HG03159 (cell line): ENCODE measurements around the gene DYNC1LI1.
"Not testable (repeated sequence)": the region's sequence is repeated elsewhere in the genome, so short reads cannot be mapped to it uniquely, and the experiment has no call there.

Experiments
- ATAC-seq: cut with Tn5 transposase; IDR thresholded peaks from one replicate; pipeline ENCODE4 v1.9.1; 2021; ENCODE audit warnings: mild to moderate bottlenecking, moderate library complexity; ENCODE audit not compliant: unreplicated experiment

Gene DYNC1LI1

GRCh38 chr3:32584660-32585059 lies 14.0 kb upstream of the DYNC1LI1 start:
- no peak for ATAC-seq

DNA sequence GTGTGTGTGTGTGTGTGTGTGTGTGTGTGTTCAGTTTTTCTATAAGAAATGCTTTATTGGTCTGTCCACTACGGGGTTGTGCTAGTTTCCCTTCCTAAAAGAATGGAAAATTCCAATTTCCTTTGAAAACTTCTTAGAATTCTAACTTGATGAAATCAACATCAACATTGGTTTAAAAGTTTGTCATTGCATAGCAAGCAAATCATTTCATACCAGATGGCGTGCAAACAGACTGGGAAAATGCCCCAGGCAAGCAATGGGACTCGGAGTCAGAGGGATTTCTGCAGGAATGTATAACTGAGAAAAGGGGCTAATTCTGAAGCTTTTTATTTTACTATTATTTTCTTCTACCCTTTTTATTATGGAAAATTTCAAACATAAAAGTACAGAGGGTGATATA lies 13.1 kb upstream of the DYNC1LI1 start:
- no peak for ATAC-seq

DNA sequence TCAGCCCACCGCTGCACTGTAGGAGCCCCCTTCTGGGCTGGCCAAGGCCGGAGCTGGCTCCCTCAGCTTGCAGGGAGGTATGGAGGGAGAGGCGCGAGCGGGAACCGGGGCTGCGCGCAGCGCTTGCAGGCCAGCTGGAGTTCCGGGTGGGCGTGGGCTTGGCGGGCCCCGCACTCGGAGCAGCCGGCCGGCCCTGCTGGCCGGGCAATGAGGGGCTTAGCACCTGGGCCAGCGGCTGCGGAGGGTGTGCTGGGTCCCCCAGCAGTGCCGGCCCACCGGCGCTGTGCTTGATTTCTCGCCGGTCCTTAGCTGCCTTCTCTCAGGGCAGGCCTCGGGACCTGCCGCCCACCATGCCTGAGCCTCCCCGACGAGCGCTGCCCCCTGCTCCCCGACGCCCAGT lies 8.0 kb upstream of the DYNC1LI1 start:
- ATAC-seq, result not testable (repeated sequence)

- ATAC-seq, result peak; percentile 91
These were observed 7.2 kb upstream of the DYNC1LI1 start for GRCh38 chr3:32577581-32578556.

- no peak for ATAC-seq
These were observed 6.5 kb upstream of the DYNC1LI1 start for GRCh38 chr3:32577174-32577573.

- ATAC-seq, result no peak
These were observed 4.9 kb upstream of the DYNC1LI1 start for GRCh38 chr3:32575451-32576113.

DNA sequence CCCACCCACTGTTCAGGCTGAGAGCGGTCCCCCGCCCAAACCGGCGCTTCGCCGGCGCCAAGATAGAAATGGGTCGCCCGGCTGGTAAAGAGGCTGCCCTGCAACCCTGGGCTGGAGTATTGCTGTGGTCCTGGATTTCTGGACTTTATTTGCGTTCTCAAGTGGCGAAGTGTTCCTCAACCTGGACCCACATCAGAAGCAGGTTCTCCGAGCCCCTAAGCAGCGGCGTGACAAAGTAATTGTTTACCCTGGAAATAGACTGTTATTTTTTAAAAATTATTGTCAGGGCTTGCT lies 481 bp upstream of the DYNC1LI1 start:
- ATAC-seq, result peak; percentile 42

GRCh38 chr3:32569540-32570420 lies 878 bp downstream of the DYNC1LI1 start:
- ATAC-seq, result peak; percentile 38

- ATAC-seq, result no peak
These were observed 1.7 kb downstream of the DYNC1LI1 start for GRCh38 chr3:32568953-32569352.

DNA sequence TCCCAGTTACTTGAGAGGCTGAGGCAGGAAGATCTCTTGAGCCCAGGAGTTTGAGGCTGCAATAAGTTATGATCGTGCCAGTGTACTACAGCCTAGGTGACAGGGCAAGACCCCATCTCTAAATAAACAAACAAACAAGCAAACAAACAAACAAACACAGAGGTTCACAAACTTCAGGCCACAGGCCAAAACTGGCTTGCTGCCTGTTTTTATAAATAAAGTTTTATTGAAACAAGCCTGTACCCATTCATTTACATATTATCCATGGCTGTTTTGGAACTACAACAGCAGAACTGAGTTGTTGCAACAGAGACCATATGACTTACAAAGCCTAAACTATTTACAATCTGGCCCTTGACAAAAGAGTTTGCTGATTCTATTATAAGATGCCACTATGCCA lies 6.5 kb downstream of the DYNC1LI1 start:
- ATAC-seq, result no peak

DNA sequence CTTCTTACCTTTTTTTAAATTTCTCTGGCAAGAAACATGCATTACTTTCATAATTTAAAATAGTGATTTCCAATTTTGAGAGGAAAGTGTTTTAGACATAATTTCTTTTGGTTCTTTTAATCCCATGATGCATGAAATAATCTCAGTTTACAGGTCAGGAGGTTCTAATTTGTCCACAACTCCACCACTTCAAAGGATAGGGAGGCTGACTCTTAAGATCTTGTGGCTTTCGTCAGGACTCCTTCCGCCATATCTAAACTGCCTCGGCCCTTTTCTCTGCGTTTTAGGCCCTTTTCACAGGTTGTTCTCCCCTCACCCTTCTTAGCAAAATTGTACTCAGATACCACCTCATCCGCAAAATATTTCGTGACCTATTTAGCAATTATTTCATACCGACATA lies 8.0 kb downstream of the DYNC1LI1 start:
- no peak for ATAC-seq

- ATAC-seq, result no peak
These were observed 12.9 kb downstream of the DYNC1LI1 start for GRCh38 chr3:32557640-32558352.

- no peak for ATAC-seq
These were observed 14.3 kb downstream of the DYNC1LI1 start for GRCh38 chr3:32556332-32556731.

GRCh38 chr3:32553973-32554372 lies 16.7 kb downstream of the DYNC1LI1 start:
- ATAC-seq, result no peak

DNA sequence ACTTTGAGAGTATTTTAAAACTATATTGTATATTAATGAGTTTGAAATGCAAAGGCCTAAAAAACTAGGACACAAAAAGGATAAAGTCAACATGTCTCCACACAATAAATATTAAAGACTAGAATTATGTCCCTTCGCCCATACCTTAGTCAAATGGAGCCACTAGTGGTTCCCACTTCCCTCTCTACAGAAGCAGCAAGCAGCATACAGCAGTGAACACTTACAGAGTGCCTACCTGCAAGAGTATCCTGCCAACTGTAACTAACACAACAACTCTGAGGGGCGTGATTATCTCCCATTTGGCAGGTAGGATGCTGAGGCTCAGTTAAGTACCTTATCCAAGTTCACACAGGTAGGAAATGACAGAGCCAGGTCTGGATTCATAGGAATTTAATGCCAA lies 17.2 kb downstream of the DYNC1LI1 start:
- ATAC-seq, result peak; percentile 58

- no peak for ATAC-seq
These were observed 18.6 kb downstream of the DYNC1LI1 start for GRCh38 chr3:32552013-32552412.

DNA sequence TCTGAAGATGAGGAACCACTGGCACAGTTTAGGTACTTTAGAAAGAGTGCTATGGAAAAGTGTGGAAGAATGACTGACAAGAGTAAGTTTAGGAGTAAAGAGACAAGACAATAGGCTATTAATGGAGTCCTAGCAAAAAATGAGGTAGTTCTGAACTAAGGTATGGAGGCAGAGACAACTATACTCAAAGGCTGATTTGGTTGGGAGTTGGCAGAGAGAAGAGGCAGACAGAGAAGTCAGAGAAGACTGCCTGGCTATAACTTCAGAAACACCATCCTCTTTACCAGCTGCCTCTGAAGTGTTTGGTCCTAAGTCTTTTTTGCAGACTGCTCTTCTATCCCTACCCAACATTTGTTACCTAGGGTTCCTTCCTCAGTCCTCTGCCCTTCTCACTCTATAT lies 19.2 kb downstream of the DYNC1LI1 start:
- ATAC-seq, result no peak

- ATAC-seq, result no peak
These were observed 19.6 kb downstream of the DYNC1LI1 start for GRCh38 chr3:32551087-32551486.

- no peak for ATAC-seq
These were observed 25.4 kb downstream of the DYNC1LI1 start for GRCh38 chr3:32545305-32545704.

DNA sequence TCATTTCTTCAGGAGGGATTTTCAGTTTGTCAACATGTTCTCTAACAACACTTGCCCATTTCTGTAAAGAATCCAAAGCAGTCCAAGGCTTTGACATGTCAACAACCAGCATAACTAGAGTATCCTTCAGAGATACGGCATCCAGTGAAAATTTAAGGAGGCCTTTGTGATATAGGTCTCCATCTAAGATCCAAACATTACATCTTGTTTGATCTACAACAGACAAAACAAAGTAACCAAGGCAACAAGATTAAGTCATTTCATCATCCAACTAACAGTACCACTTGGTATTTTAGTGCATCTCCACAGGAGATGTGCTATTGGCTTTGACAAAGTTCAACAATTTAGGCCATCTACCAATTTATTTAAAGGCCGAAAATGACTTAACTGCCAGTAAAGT lies 25.8 kb downstream of the DYNC1LI1 start:
- no peak for ATAC-seq

GRCh38 chr3:32542807-32543206 lies 27.9 kb downstream of the DYNC1LI1 start:
- ATAC-seq, result no peak
